ENCODE data around the gene GRID1. TPM values are rescaled to one million over a fixed set of nuclear protein-coding genes. Genes with fewer than 3 reads are reported as not detected.

GRID1 gene
- total and polyA plus RNA-seq, 2 experiments from 2014 or later, result not detected

DNA sequence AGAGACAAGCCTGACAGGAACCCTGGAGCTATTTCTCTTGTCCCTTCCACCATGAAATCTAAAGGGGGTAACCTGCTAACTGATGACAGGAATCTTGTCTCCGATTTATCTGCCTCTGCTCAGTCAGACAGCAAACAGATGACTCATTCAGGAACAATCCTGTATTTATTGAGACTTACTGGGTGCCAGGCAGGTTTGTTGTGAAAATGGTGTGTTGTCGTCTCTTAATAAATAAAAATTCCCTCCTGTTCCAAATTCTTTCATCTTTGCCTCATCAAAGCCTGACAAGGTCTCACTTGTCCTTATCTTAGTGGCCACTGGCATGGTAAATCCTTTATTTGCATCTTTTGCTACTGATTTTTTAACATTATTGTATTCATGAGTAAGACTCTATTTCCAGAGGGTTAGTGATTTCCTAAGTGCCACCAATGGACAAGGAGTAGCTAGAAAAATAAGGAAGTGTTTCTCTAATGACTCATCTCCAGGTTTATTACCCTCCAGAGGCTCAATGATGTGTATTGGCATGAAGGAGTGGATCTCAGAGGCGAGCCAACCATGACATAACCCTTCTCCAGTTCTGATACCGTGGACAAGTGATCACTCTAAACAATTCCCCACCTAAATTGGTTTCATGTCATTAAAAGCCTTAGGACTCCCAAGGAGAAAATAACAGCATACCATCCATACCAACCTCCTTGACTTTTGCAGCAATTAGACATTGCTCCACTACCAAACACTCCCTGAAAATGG, 724.0 kb downstream of the GRID1 start:
- no peak overlapping the region for H2AFZ ChIP-seq
- H3K4me3 ChIP-seq, result no peak overlapping the region
- H3K27me3 ChIP-seq (replicated peaks; ENCODE audit: insufficient read depth), result no peaks in the 10 kb centered on the region; the same call in 1 of the 2 replicates
- in situ Hi-C loops (cut with MboI), result no loop called here
- no peaks in the 10 kb centered on the region for H3K79me2 ChIP-seq (ENCODE audit: insufficient read depth)
- DNase-seq, result peak; percentile 46
- H3K27ac ChIP-seq, result no peak overlapping the region
- no peaks in the 10 kb centered on the region for H4K20me1 ChIP-seq (ENCODE audit: insufficient read depth)
- 12 to 16% methylated on average over 4 of the region's 4 CpGs for WGBS, 2 experiments (ENCODE audit: low coverage in 1 of 2, low lambda C conversion rate in 2 of 2, missing lambda C conversion rate in 2 of 2)
- no peaks in the 10 kb centered on the region for H3F3A ChIP-seq (ENCODE audit: insufficient read depth)
- no peak overlapping the region for H3K9ac ChIP-seq
- TF ChIP-seq EZH2 (IDR thresholded peaks at IDR 0.05; ENCODE audit: insufficient read depth, poor library complexity, severe bottlenecking) (no peak), EZH2phosphoT487 (IDR thresholded peaks at IDR 0.05; ENCODE audit: insufficient read depth, low read depth) (no peak)
- H3K4me1 ChIP-seq (ENCODE audit: insufficient read depth), result no peaks in the 10 kb centered on the region
- H3K36me3 ChIP-seq (ENCODE audit: low read depth), result no peaks in the 10 kb centered on the region
- no peak overlapping the region for H3K4me2 ChIP-seq (ENCODE audit: unreplicated experiment)
- H3K9me2 ChIP-seq (ENCODE audit: insufficient read depth), result no peaks in the 10 kb centered on the region
- H3K9me3 ChIP-seq (ENCODE audit: low read depth), result no peaks in the 10 kb centered on the region

DNA sequence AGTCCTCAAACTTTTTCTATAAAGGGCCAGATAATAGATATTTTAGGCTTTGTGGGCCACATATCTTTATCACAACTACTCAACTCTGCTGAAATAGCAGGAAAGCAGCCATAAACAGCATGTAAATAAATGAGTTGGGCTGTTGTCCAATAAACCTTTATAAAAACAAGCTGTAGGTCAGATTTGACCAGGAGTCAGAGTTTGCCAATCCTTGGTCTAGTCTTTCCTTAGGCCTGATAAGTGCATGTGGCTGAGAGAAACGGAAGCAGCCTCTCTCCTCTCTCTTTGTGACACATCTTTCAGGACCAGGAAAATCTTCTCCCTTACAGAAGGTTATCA, 724.5 kb downstream of the GRID1 start:
- H3K4me2 ChIP-seq (ENCODE audit: unreplicated experiment), result no peak overlapping the region
- TF ChIP-seq EZH2 (IDR thresholded peaks at IDR 0.05; ENCODE audit: insufficient read depth, poor library complexity, severe bottlenecking), result no peak
- no peak for TF ChIP-seq EZH2phosphoT487 (IDR thresholded peaks at IDR 0.05; ENCODE audit: insufficient read depth, low read depth)
- in situ Hi-C loops (cut with MboI), result no loop called here

DNA sequence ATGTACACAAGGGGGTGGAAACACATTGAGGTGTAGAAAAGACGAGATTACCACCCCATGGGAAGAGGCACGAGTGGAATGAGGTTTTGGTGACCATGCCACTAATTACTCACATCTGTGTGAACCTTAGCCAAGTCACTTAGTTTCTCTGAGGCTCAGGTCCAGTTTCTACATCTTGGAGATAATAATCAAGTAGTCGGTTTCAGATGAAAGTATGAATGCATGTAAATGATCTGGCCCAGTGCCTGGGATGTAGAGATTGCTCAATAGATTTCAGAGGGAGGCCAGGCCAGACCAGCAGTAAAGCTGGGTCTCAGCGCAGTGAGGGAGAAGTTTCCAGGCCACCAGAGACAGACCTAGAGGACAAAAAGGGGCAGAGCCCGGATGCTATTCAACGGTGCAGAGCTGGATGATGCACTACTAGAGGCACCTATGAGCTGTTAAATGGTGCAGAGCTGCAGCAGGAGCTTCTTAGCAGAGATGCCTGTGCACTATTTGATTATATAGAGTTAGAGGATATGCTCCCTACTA, 725.1 kb downstream of the GRID1 start:
- no peaks in the 10 kb centered on the region for H3K9me2 ChIP-seq (ENCODE audit: insufficient read depth)
- in situ Hi-C loops (cut with MboI), result no loop called here
- no peak for TF ChIP-seq EZH2phosphoT487 (IDR thresholded peaks at IDR 0.05; ENCODE audit: insufficient read depth, low read depth)
- TF ChIP-seq EZH2 (IDR thresholded peaks at IDR 0.05; ENCODE audit: insufficient read depth, poor library complexity, severe bottlenecking), result no peak
- H3K4me3 ChIP-seq, result no peak overlapping the region
- no peak overlapping the region for H3K27ac ChIP-seq
- no peak overlapping the region for H3K4me2 ChIP-seq (ENCODE audit: unreplicated experiment)
- H3K4me1 ChIP-seq (ENCODE audit: insufficient read depth), result no peaks in the 10 kb centered on the region
- 22% methylated on average over 6 of the region's 6 CpGs for WGBS, 2 experiments (ENCODE audit: low coverage in 1 of 2, low lambda C conversion rate in 2 of 2, missing lambda C conversion rate in 2 of 2)
- no peaks in the 10 kb centered on the region for H4K20me1 ChIP-seq (ENCODE audit: insufficient read depth)
- no peak overlapping the region for H3K9ac ChIP-seq
- H2AFZ ChIP-seq, result no peak overlapping the region
- no peaks in the 10 kb centered on the region for H3K36me3 ChIP-seq (ENCODE audit: low read depth)
- H3K9me3 ChIP-seq (ENCODE audit: low read depth), result no peaks in the 10 kb centered on the region
- DNase-seq, result no peak
- no peaks in the 10 kb centered on the region for H3F3A ChIP-seq (ENCODE audit: insufficient read depth)
- H3K79me2 ChIP-seq (ENCODE audit: insufficient read depth), result no peaks in the 10 kb centered on the region
- H3K27me3 ChIP-seq (replicated peaks; ENCODE audit: insufficient read depth), result no peaks in the 10 kb centered on the region; the same call in 1 of the 2 replicates

More for the DNA sequence above, 724.5 kb downstream of the GRID1 start:
- Histone ChIP-seq H3K4me3 (no peak overlapping the region), H3K9me2 (ENCODE audit: insufficient read depth) (no peaks in the 10 kb centered on the region), H4K20me1 (ENCODE audit: insufficient read depth) (no peaks in the 10 kb centered on the region), H3K36me3 (ENCODE audit: low read depth) (no peaks in the 10 kb centered on the region), H3K9ac (no peak overlapping the region), H3K79me2 (ENCODE audit: insufficient read depth) (no peaks in the 10 kb centered on the region), H3K27me3 (replicated peaks; ENCODE audit: insufficient read depth) (no peaks in the 10 kb centered on the region; the same call in 1 of the 2 replicates), H3K9me3 (ENCODE audit: low read depth) (no peaks in the 10 kb centered on the region), H3K27ac (no peak overlapping the region), H2AFZ (no peak overlapping the region), H3F3A (ENCODE audit: insufficient read depth) (no peaks in the 10 kb centered on the region), H3K4me1 (ENCODE audit: insufficient read depth) (no peaks in the 10 kb centered on the region)
- 36 to 50% methylated on average over 1 of the region's 1 CpG for WGBS, 2 experiments (ENCODE audit: low coverage in 1 of 2, low lambda C conversion rate in 2 of 2, missing lambda C conversion rate in 2 of 2)
- DNase-seq, result no peak

DNA sequence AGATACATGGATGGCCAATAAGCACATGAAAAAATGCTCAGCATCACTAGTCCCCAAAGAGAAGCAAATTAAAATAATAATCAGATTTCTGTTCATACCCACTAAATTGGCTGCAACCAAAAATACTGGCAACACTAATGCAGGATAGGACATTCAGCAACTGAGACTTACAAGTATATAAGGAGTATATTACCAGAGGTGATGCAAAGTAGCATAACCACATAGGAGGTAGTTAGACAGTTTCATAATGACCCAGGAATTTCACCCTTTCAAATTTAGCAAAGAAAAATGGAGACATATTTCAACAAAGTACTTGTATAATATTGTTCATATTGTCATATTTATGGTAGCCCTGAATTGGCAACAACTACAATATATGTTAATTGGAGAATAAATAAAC, 727.8 kb downstream of the GRID1 start:
- Histone ChIP-seq H3K79me2 (ENCODE audit: insufficient read depth) (no peaks in the 10 kb centered on the region), H3K9me2 (ENCODE audit: insufficient read depth) (no peaks in the 10 kb centered on the region), H3K4me1 (ENCODE audit: insufficient read depth) (no peaks in the 10 kb centered on the region), H4K20me1 (ENCODE audit: insufficient read depth) (no peaks in the 10 kb centered on the region), H3F3A (ENCODE audit: insufficient read depth) (no peaks in the 10 kb centered on the region), H2AFZ (no peak overlapping the region), H3K36me3 (ENCODE audit: low read depth) (no peaks in the 10 kb centered on the region), H3K4me3 (no peak overlapping the region), H3K27ac (no peak overlapping the region), H3K27me3 (replicated peaks; ENCODE audit: insufficient read depth) (no peaks in the 10 kb centered on the region; the same call in 1 of the 2 replicates), H3K9ac (no peak overlapping the region), H3K4me2 (ENCODE audit: unreplicated experiment) (no peak overlapping the region), H3K9me3 (ENCODE audit: low read depth) (no peaks in the 10 kb centered on the region)
- TF ChIP-seq EZH2 (IDR thresholded peaks at IDR 0.05; ENCODE audit: insufficient read depth, poor library complexity, severe bottlenecking) (no peak), EZH2phosphoT487 (IDR thresholded peaks at IDR 0.05; ENCODE audit: insufficient read depth, low read depth) (no peak)
- no peak for DNase-seq
- in situ Hi-C loops (cut with MboI), result no loop called here
